Osteocyte (in vitro differentiated cells): ENCODE data around the gene EGFR. TPM values are rescaled to one million over a fixed set of nuclear protein-coding genes. Genes with fewer than 3 reads are reported as not detected.

ENCODE experiments used
- DNase-seq: peaks from one replicate; pipeline ENCODE4 v3.0.0; 2021; ENCODE audit warnings: mixed read lengths; ENCODE audit not compliant: unreplicated experiment; ENCODE audit errors: extremely low spot score
- H3K27ac Mint-ChIP-seq: one replicate; pipeline ENCODE4 v1.8.0; 2021; ENCODE audit warnings: mild to moderate bottlenecking, mixed read lengths; ENCODE audit not compliant: unreplicated experiment
- H3K27me3 Mint-ChIP-seq: one replicate; pipeline ENCODE4 v1.8.0; 2021; ENCODE audit warnings: mixed read lengths; ENCODE audit not compliant: unreplicated experiment
- H3K36me3 Mint-ChIP-seq: one replicate; pipeline ENCODE4 v1.8.0; 2021; ENCODE audit warnings: mixed read lengths; ENCODE audit not compliant: unreplicated experiment
- H3K4me1 Mint-ChIP-seq: one replicate; pipeline ENCODE4 v1.8.0; 2021; ENCODE audit warnings: mixed read lengths; ENCODE audit not compliant: unreplicated experiment
- H3K4me3 Mint-ChIP-seq: one replicate; pipeline ENCODE4 v1.8.0; 2021; ENCODE audit warnings: mild to moderate bottlenecking, moderate library complexity, mixed read lengths; ENCODE audit not compliant: unreplicated experiment
- H3K9me3 Mint-ChIP-seq: one replicate; pipeline ENCODE4 v1.8.0; 2021; ENCODE audit warnings: mixed read lengths; ENCODE audit not compliant: unreplicated experiment
- CTCF ChIP-seq: fragments of 200-600 bp; sonication (generic); IDR thresholded peaks from 2 replicates; pipeline ENCODE4 v1.5.0; 2021; ENCODE audit warnings: antibody characterized with exemption, mild to moderate bottlenecking, moderate library complexity
- total RNA-seq: library from RNA; stranded (reverse); gene quantifications from 2 replicates; pipeline ENCODE4 v1.2.1, GENCODE V29; 2021

Gene EGFR
- total RNA-seq, 1 donor from 2014 or later = 56.5 TPM

- peak; percentile 69 for DNase-seq
- no peaks in the 10 kb centered on the region for H3K27me3 Mint-ChIP-seq
- no peaks in the 10 kb centered on the region for H3K9me3 Mint-ChIP-seq
- no peak overlapping the region for H3K4me3 Mint-ChIP-seq
- peaks cover 44% of the 10 kb centered on the region for H3K4me1 Mint-ChIP-seq
- peaks cover 31% of the 10 kb centered on the region for H3K36me3 Mint-ChIP-seq
- H3K27ac Mint-ChIP-seq = peak overlapping the region; percentile 5
- TF ChIP-seq CTCF = no peak
These were observed 174.4 kb downstream of the EGFR start for GRCh38 chr7:55193245-55193644.

GRCh38 chr7:55194522-55194921 is 175.7 kb downstream of the EGFR start:
- DNase-seq = peak; percentile 64
- H3K9me3 Mint-ChIP-seq = no peaks in the 10 kb centered on the region
- H3K36me3 Mint-ChIP-seq = peaks cover 28% of the 10 kb centered on the region
- H3K4me3 Mint-ChIP-seq = no peak overlapping the region
- H3K27ac Mint-ChIP-seq = peak overlapping the region; percentile 25
- no peaks in the 10 kb centered on the region for H3K27me3 Mint-ChIP-seq
- H3K4me1 Mint-ChIP-seq = peaks cover 44% of the 10 kb centered on the region
- TF ChIP-seq CTCF = no peak

- DNase-seq = peak; percentile 32
- peaks cover 46% of the 10 kb centered on the region for H3K36me3 Mint-ChIP-seq
- H3K4me3 Mint-ChIP-seq = no peak overlapping the region
- H3K9me3 Mint-ChIP-seq = no peaks in the 10 kb centered on the region
- peaks cover 12% of the 10 kb centered on the region for H3K4me1 Mint-ChIP-seq
- no peaks in the 10 kb centered on the region for H3K27me3 Mint-ChIP-seq
- H3K27ac Mint-ChIP-seq = no peak overlapping the region
- TF ChIP-seq CTCF = no peak
These were observed 180.0 kb downstream of the EGFR start for GRCh38 chr7:55198634-55199392.

- Mint-ChIP-seq H3K9me3 (no peaks in the 10 kb centered on the region), H3K27me3 (no peaks in the 10 kb centered on the region), H3K4me3 (no peak overlapping the region), H3K27ac (no peak overlapping the region), H3K36me3 (peaks cover 45% of the 10 kb centered on the region), H3K4me1 (peaks cover 9% of the 10 kb centered on the region)
- TF ChIP-seq CTCF = no peak
- no peak for DNase-seq
These were observed 180.6 kb downstream of the EGFR start for GRCh38 chr7:55199418-55199817.

GRCh38 chr7:55200441-55200840 is 181.6 kb downstream of the EGFR start:
- Mint-ChIP-seq H3K36me3 (peaks cover 40% of the 10 kb centered on the region), H3K27ac (no peak overlapping the region), H3K4me1 (peaks cover 3% of the 10 kb centered on the region)

More at GRCh38 chr7:55200441-55200840, 181.6 kb downstream of the EGFR start:
- no peaks in the 10 kb centered on the region for H3K27me3 Mint-ChIP-seq
- DNase-seq = no peak
- H3K9me3 Mint-ChIP-seq = no peaks in the 10 kb centered on the region
- TF ChIP-seq CTCF = no peak
- no peak overlapping the region for H3K4me3 Mint-ChIP-seq
